HG02840 (cell line): ENCODE data around the gene ITGA8.

ENCODE experiments used
- ATAC-seq: cut with Tn5 transposase; IDR thresholded peaks from one replicate; pipeline ENCODE4 v1.9.1; 2021; ENCODE audit warnings: mild to moderate bottlenecking, moderate library complexity, moderate number of reproducible peaks; ENCODE audit not compliant: unreplicated experiment, low FRiP score

The ITGA8 gene

GRCh38 chr10:15474671-15475070 lies 245.1 kb downstream of the ITGA8 start:
- ATAC-seq: no peak

DNA sequence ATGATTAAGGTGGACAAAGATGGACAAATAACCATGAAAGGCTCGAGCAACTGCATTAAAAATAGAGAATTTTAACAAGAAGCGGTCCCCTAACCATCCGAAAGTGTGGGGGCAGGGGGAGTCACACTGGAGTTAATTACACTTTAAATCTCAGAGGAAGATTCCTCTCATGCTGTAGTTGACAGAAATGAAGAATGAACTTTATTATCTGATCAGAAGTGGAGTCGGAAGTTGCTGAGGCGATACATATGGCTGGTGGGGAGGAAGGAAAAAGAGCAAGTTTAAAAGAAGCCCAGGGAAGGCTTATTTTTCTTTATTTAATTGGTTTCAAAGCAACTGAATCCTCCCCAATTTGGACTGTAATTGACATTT lies 246.3 kb downstream of the ITGA8 start:
- no peak for ATAC-seq

DNA sequence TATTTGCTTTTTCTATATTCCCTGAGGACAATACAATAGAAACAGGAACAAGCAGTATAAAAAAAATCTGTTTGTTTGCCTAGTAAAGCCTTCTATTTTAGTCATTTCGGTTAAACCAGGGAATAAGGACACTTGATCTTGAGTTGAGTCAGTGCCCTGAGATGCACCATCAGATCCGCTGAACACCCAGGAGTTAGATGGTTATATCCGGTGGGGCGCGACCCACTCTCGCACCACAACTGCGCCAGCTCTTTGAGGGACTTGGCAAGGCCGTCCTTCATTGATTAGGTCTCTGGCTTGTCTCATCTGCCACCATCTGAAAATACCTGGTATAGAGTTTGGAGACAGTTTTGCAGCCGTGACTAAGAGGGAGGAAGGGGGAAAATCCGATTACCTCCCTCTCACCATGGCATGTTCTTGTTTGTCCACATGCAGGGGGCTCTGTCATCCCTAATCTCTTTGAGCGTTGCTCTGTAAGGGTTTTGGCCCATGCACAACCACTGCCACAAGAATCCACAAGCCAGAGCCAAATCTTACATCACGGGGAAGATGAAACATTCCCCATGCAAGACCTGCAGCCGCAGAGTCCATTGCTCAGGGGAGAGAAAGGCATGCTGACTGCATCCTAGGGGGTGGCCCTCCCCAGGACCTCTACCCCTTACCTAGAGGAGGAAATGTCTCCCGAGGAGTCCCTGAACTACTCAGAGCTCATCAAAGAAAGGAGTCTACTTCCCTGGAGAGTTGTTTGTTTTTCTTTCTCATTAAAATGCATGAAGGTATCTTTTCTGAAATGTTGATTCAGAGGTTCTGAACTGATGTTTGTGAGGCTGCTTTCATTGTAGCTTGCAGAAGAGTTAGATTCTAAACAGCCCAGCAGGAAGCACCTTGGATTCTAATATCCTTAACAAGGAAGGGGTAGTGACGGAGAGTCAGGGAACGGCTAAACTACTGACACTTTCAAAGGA lies 247.0 kb downstream of the ITGA8 start:
- ATAC-seq: no peak

- ATAC-seq: no peak
Measured at GRCh38 chr10:15472008-15472407, 247.7 kb downstream of the ITGA8 start.

- ATAC-seq: no peak
Measured at GRCh38 chr10:15469111-15469510, 250.6 kb downstream of the ITGA8 start.

DNA sequence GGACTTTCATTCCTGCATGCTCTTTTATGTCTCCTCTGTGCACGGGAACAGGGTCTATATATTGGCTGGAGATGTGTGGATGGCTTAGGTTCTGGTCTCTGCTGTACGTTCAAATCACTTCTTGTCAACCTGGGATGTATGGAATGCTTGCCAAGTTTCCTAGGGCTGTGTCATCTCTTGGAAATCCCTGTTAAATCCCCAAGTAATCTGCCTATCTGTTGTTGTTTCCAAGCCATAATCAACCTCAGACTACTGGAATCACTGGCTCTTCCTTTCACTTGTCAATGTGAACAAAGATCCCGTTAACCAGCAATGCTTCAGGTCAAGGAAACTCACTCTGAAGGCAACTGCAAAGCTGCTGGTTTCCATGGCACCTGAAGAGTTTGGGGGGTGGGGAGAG lies 255.3 kb downstream of the ITGA8 start:
- no peak for ATAC-seq
